ENCODE data around the gene ADGRV1.
"Not testable (repeated sequence)": the region's sequence is repeated elsewhere in the genome, so short reads cannot be mapped to it uniquely, and the experiment has no call there.

Gene ADGRV1

DNA sequence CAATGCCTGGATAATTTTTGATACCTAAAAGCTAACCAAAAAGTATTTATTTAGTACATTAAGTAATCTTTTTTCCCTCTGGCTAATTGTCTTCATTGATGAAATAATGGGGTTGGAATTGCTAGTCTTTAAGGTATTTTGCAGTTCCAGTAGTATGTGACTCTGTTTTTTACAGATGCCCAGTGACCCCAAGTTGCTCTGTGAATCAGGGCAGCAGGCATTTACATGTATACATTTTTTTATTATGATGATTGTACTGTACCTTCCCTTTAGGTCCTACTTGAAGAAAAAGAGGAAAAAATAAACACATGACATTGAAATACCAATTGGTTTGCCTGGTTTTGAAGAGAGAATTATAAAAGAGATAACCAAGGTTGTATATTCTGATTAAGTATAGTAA is 385.5 kb downstream of the ADGRV1 start:
- DNase-seq (ENCODE audit: low spot score), result no peak

DNA sequence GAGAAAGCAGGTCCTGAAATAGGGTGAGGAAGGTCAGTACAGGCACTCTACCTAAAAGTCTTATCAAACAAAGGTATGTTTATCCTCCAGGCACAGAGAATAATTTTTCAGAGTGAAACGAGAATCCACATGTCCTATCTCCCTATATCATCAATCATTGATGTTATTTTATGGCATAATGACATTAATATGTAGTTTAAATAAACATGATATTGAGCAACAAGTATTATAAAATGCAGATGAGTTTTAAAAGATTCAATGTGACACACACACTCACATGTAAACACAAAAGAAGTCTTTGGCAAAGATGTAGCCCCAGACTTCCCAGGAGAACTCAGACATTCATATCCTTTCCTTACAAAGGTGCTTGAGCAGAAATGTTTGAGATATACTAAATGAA is 389.1 kb downstream of the ADGRV1 start:
- DNase-seq (ENCODE audit: low spot score), result no peak

GRCh38 chr5:90948969-90949368 is 390.4 kb downstream of the ADGRV1 start:
- DNase-seq (ENCODE audit: low spot score), result no peak

GRCh38 chr5:90949469-90950358 is 391.1 kb downstream of the ADGRV1 start:
- DNase-seq (ENCODE audit: low spot score), result no peak

GRCh38 chr5:90955001-90955635 is 396.5 kb downstream of the ADGRV1 start:
- DNase-seq (ENCODE audit: low spot score), result no peak

DNA sequence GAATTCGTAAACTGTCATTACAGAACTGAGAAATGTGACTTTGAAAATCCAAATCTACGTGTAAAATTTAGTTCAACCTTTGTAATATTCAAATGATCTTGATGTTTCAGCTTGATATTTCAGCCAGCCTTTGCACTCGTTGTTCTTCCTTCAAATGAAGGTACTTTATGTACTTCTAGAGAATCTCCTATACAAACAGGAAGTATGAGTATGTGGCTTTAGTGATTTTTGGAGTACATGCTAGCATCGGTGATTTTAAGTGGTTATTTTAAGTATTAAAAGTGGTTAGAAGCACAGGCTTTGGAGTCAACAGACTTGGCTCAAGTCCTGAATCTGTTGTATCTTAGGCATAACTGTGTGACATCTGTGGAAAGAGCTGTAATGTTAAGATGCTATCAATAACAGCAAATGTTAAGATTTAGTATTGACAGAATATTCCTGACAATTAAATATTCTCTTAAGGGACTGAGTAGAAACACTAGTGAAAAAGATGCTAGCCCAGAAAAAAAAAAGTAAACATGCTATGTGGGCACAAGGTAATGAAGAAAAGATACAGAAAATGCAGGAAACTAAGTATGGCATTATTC is 398.0 kb downstream of the ADGRV1 start:
- DNase-seq (ENCODE audit: low spot score), result no peak

GRCh38 chr5:90957906-90958305 is 399.3 kb downstream of the ADGRV1 start:
- DNase-seq (ENCODE audit: low spot score), result no peak

DNA sequence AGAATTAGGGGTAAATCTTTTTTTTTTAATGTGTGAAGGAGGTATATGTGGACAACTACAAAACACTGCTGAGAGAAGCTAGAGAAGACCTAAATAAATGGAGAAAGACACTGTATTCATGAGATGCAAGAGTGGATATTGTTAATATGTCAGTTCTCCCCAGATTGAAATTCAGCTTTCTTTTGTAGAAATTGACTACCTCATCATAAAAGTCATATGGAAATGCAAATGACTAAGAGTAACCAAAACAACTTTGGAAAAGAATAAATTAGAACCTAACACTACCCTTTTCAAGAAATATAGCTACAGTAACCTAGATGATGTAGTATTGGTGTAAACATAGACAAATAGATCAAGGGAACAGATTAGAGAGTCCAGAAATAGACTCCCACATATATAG is 400.7 kb downstream of the ADGRV1 start:
- no peak for DNase-seq (ENCODE audit: low spot score)

DNA sequence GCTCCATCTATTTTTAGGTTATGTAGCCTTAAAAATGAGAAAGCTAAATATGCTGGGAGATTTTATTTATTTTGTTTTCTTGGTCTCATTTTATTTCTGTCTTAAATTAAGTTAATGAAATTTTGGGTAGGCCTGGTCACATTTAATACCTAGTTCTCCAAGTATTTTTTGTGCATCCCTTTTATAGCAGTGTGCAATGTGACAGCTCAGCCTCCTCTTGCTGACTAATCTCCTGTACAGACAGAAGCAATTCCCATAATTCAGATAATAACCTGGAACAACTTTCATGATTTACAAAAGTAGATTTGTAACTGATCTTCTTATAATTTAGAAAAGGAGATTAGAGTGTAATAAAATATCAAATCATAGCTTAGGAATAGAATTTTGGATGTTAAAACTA is 403.9 kb downstream of the ADGRV1 start:
- DNase-seq (ENCODE audit: low spot score), result no peak

DNA sequence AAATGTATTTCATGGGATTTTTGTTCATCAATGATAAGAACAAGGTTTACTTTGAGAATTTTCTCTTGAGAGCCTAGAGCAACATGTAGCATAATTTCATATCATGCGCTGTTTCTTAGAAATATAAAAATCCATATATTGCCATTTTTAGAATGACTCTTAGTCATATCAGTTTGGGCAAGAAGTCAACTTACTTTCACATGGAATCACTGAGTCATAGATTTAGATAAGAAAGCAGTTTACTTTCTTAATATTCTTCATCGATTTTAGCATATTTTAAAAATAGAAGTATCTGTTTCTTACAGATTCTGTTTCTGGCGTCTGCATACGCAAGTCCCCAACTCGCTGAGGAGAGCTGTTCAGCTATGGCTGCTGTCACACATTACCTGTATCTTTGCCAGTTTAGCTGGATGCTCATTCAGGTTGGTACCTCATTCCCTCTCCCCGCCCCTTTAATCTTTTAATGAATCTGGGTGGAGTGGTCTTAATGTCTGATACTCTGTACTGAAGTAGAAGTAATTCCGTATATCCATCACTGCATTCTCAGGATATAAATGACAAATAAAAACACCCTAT is 406.6 kb downstream of the ADGRV1 start:
- DNase-seq (ENCODE audit: low spot score), result no peak

DNA sequence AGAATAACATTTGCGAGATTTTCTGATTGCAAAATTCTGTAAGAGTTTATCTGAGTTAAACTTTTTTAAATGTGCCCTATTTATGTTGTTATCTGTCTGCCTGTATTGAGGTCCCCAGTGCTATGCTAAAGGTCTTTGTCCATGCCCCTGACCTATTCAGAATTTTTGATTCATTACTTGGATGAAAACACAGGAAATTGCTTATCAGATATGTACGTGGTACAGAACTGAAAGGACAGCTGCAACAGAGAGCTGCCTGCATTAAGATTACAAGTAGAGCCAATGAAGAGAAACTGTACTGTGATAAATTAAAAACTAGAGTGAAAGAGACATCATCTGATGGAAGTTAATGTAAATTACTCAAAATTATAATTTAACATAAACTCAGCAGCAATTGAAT is 408.8 kb downstream of the ADGRV1 start:
- DNase-seq (ENCODE audit: low spot score), result no peak

DNA sequence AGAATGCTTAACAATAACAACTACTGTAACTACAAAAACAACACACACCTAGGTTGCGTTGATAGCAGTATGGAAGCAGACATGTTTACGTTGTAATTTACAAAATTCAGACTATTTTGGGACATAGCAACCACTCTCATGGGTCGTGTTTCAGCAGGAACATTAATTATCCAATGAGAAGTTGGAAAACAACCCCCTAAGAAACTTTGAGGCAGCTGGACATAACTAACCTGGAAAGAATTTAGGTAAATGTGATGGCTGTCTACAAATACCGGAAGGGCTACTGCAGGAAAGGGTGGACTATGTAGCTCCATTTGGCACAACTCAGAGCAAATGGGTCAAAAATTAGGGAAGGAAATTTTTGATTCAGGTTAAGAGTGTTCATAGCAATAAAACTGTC is 409.3 kb downstream of the ADGRV1 start:
- DNase-seq (ENCODE audit: low spot score), result no peak

DNA sequence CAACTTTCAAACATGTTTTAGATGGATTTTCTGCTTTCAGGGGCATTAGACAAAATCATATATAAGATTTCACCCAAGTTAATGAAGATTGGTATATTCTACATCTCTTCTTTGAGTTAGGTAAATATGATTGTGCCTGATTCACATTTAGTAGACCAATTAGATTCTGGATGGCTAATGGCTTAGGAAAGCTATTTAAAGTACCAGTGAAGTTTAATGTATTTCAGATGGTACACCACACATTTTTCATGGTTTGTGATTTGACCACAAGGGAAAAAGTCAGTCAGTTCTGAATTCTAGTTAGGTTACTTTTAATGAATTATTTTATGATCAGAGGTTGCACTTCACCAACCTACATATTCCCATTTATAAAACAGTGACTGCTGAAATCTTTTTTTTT is 409.7 kb downstream of the ADGRV1 start:
- no peak for DNase-seq (ENCODE audit: low spot score)

DNA sequence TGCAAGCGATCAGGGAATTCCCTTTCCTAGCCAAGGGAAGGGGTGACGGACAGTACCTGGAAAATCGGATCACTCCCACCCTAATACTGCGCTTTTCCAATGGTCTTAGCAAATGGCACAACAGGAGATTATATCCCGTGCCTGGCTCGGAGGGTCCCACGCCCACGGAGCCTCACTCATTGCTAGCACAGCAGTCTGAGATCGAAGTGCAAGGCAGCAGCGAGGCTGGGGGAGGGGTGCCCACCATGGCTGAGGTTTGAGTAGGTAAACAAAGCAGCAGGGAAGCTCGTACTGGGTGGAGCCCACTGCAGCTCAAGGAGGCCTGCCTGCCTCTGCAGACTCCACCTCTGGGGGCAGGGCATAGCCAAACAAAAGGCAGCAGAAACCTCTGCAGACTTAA is 411.3 kb downstream of the ADGRV1 start:
- DNase-seq (ENCODE audit: low spot score), result not testable (repeated sequence)

DNA sequence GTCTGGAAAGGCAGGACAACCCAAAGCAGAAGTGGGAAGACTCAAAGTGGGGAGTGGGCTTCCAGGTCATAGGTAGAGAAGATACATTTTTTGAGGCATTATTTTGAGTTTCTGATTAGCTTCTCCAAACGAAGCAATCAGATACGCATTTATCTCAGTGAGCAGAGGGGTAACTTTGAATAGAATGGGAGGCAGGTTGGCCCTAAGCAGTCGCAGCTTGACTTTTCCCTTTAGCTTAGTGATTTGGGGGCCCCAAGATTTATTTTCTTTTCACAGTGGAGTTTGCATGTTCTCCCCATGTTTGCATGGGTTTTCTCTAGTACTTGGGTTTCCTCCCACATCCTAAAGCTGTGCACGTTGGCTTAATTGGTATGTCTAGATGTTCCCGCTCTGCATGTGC is 422.6 kb downstream of the ADGRV1 start:
- no peak for DNase-seq (ENCODE audit: low spot score)

GRCh38 chr5:90981821-90982220 is 423.2 kb downstream of the ADGRV1 start:
- no peak for DNase-seq (ENCODE audit: low spot score)

DNA sequence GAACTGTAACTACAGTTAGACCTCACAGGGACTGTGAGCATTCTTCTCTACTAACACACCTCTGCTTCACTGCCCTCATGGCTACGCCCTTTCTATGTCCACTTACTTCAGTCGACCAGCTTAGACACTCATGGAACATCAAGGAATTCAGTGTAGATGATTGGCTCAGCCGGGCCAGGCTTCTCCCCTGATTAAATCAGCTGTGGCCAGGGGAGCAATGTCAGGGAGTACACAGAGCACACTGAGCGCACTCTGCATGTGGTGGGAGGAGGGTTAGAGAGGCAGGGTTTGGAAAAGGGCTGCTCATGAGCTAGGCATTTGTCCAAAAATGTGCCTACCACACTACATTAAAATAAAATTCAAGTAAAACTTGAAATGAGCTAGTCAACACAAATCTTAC is 424.0 kb downstream of the ADGRV1 start:
- DNase-seq (ENCODE audit: low spot score), result no peak

DNA sequence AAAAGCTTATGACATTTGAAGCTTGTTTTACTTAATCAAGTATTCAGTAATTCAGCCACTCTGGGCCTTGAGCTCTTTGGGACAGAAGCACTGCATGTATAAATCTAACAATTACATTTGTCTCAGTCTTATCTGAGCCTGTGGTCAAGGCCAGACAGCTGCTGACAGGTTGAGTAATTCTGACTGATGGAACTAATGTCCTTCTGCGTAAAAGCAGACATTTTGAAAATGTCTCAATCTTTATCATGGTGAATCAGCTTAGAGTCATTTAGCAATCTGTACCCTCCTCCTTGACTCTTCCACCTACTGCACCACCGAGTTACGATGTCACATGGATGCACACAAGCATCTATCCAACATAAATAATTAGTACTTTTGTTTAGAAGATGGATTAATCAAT is 424.6 kb downstream of the ADGRV1 start:
- DNase-seq (ENCODE audit: low spot score), result no peak

- no peak for DNase-seq (ENCODE audit: low spot score)
Observed at GRCh38 chr5:90983711-90984124, 425.1 kb downstream of the ADGRV1 start.

GRCh38 chr5:90985341-90985740 is 426.7 kb downstream of the ADGRV1 start:
- no peak for DNase-seq (ENCODE audit: low spot score)

DNA sequence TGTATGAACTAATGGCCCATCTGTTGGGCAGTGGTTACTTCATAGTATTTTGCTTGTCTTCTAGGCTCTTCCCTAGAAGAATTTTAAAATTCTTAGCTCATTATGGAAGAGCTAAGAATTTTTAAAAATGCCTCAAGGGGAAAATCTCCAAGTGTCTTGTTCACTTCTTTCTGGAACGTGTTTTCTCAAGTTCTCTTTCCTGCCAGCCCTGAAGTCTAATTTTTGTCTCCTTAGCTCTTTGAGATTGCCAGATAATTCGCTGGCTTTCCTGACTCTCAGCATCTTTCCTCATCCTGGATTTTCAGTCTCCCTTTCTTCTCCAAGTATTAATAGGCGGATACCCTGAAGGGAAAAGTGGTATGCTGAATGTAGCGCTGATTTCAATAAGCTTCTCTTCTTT is 429.1 kb downstream of the ADGRV1 start:
- DNase-seq (ENCODE audit: low spot score), result no peak

- DNase-seq (ENCODE audit: low spot score), result no peak
Observed at GRCh38 chr5:90991201-90991600, 432.6 kb downstream of the ADGRV1 start.

- no peak for DNase-seq (ENCODE audit: low spot score)
Observed at GRCh38 chr5:90994796-90995195, 436.2 kb downstream of the ADGRV1 start.

Data from hematopoietic multipotent progenitor cell treated with erythropoietin and hydrocortisone succinate and interleukin-3 and kit ligand, for 15 days (in vitro differentiated cells).